Right ventricle myocardium superior (tissue), 1 donor: ENCODE results near the gene APBA2. TPM values are rescaled to one million over a fixed set of nuclear protein-coding genes. Genes with fewer than 3 reads are reported as not detected.

Experiments used
- ATAC-seq: fragments of 200-7000 bp; cut with Tn5 transposase; one replicate; pipeline ENCODE4 v1.9.1; 2020; ENCODE audit warnings: mild to moderate bottlenecking; ENCODE audit not compliant: poor library complexity
- DNase-seq: peaks from one replicate; pipeline ENCODE4 v3.0.0-alpha.2; 2020
- intact Hi-C: fragments of 100-400 bp; cut with DNase I; formaldehyde crosslinking; loops from one replicate; pipeline ENCODE4 v1.11.2; 2022
- total RNA-seq: library from RNA; stranded (reverse); fragmentation: NEBNext Ultra II Directional; extraction: Animal tissue kit (Norgen Biotek cat#: 25700); gene quantifications from one replicate; pipeline ENCODE4 v1.2.1, GENCODE V29; 2021
- donor health status: DM: no; HTN: yes; CAD: no; lungs with severe emphysema.

Gene APBA2
- total RNA-seq, 1 donor from 2014 or later = 1.9 TPM

DNA sequence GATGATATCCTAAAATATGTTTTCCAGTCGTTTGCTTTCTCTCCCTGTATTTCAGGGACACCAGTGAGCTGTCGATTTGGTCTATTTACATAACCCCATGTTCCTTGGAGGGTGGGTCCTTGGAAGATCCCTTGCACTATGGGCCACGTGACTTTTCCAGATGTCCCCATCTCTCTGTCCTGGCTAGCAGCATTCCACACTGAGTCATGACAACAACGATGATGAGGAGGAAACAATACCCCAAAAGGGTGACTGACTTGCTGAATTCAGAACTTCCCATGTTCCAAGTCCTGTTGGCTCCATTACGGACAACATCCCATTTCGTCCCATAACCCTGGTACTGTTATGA, 249.5 kb downstream of the APBA2 start:
- DNase-seq = no peak

DNA sequence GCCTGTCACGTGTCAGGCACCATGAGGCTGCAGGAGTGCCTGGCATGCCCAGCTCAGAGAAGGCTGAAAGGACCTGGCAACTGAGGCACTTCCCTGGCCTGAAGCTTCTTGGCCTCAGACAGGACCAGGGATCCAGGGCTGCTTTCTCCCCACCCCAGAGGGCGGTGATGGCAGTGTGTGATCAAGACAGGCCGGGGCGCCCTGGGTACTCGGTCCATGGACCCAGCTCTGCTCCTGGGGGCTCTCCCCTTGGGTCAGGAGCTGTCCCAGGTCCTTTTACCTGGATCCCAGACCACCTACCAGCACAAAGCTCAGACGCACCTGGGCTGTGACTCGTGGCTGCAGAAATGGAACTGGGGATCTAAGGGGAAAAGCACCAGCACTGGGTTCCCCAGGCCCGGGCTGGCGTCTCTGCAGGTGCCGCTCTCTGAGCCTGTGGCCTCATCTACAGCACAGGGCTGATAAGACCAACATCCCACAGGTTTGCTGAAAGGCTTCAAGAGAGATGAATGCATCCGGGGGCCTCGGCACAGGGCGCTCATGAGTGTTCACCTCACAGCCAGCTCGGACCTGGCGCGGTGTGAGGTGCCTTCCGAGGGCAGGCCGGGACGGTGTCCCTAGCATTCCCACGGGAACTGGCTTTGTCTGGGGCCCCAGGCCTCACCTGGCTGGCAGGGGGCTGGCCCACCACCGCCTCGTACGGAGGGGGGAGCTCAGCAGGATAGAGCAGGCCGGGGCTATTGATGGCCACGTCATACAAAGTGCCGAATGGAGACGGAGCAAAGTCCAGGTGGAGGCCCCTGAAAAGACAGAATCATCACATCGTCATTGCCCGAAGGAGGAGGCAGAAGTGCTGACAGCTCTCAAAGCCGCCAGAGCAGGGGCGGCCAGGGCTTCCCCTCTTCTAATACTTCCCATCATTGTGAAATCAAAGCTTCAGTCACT, 250.2 kb downstream of the APBA2 start:
- intact Hi-C loops = no loop called here
- no peak for ATAC-seq
- DNase-seq = peak; percentile 26

More for the DNA sequence above, 249.5 kb downstream of the APBA2 start:
- intact Hi-C loops = no loop called here
- no peak for ATAC-seq

DNA sequence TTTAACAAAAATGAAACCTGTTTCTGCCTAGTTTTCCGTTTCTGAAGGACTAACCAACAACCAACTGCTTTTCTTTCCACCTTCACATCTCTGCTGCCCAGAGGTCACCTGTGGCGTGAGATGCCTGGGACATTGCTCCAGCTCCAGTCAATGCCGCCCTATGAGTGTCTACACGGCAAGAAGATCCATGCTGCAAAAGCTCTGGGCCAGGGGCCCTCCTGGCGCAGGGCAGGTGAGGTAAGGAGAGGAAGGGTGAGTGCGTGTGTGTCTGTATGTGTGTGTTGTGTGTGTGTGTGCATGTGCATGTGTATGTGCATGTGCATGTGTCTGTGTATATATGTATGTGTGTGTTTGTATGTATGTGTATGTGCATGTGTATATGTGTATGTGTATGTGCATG, 252.5 kb downstream of the APBA2 start:
- ATAC-seq (no peak), DNase-seq (no peak)

DNA sequence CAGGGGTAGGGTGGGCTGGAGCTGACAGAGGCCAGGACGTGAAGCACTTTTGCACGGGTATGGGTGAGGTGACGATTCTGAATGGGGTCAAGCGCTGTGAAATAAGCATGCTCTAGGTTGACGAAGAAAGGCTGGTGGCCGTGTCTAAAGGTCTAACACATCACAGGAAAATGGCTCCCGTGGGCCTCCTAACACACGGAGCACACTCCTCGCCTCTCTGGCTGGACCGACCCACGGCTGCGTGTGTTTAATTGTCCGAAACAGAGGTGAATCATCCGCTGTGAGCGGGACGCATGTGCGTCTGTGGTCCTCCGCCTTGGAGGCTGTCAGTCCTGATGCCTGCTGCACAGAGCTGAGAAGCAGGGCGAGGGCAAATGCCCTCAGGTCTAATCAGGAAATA, 253.3 kb downstream of the APBA2 start:
- intact Hi-C loops = no loop called here
- ATAC-seq (no peak), DNase-seq (peak; percentile 34)

More for the DNA sequence above, 252.5 kb downstream of the APBA2 start:
- intact Hi-C loops = no loop called here

DNA sequence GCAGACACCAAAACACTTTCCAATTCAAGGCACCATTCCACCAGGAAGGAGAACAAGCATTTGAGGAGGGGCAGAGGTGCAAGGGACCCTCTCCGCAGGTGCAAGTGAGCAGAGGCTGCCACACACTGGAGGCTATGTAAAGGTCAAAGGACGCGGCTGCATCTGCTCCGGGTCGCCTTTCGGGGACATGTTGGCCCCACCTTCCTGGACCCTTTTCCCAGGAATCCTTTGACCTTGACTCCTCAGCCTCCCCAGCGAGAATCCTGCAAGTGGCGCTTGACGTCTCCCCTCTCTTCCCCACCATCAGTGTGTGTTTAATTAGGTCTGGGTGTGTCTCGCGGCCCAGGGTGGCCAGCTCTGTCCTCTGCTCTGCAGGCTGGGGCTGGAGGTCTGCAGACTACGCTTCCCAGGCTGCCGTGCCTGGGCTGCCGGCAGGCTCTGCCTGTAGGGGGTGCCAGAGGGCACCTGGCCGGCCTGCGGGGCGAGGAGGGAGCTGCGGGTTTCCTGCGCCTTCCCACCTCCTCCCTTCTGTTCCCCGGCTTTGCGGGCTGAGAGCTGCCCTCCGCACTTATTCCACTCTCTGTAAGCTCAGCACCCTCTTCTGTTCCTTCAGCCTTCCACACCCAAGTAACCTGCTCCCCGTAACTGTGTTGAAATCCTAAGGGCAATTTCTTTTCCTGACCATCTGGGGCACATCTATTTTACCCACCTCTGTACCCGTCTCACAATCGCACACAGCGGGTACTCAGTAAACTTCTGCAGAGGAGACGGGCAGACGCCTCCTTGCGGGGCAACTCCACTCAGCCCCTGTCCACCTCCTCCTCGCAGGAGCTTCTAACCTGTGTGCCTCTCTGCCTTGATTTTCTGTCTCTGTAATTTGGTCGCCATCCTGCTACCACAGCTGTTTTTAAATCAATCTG, 254.0 kb downstream of the APBA2 start:
- intact Hi-C loops = no loop called here
- DNase-seq (peak; percentile 48), ATAC-seq (peak; percentile 91)

DNA sequence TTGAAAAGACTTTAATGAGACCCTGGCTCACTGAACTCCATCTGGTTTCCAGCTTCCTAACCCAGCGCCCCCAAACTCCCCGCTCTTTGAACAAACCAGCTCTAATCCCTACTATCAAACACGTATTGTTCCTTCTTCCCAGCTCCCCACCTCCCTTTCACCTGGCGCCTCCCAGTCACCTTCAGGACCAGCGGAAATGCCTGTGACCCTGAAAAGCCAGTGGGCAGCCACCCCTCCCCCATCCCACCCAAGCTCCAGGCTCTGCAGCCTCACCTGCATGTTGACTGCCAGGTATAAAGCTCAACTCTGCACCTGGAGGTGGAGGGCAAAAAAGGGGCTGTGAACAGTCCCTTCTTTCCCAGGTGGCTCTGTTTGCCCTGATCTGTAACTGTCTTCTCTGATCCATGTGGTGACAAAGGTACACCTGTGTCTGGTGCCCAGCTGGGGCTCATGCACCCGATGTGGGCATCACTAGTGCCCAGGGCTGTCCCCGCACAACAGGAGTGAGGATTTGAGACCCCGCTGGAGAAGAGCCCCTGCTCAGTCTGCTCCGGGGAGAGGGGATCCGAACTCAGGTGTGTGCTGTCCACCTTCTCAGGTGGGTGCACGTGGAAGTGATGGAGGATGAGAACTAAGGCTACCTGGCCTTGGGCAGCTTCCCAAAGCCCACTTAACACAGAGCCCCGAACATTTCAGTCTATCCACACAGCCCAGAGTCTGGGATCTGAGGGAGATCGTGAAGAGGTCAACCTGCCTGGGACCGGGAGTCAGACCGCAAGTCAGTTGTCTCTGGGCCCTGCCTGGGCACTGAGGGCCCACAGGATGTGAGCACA, 254.9 kb downstream of the APBA2 start:
- DNase-seq = peak; percentile 17
- intact Hi-C loops = no loop called here
- ATAC-seq = no peak

DNA sequence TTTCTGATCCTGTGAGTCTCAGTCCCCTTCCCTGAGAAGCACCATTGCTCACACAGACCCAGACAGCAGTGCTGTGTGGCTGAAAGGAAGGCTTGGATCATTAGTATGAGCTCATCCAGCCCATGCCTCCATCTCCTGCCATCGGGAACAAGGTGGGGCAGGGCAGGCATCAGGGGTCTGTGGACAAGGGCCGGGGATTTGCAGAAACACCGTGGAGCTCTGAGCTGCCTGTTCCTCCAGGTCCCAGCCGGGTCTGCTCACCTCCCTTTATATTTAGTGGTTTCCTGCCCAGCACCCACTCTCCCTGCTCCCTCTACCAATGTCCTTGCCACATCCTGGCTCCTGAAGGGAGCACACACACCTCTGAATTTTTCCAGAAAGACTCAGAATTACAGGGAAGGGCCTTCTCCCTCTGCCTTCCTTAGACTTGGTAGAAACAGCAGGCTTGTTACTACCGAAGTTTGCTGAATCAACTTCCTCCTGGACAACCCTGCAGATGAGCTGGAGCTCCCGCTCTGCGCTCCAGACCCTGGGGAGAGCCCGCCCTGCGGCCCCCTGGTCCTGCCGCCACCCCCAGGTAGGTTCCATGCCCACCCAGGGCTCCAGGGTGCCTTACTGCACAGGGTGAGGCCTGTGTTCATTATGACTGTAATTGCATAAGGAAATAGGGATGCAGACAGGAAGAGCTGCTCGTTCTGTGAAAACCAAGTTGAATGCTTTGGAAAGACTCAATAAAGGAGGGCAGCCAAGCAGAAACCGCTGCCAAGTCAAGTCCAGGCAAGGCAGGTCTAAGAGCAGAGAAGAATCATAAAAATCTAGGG, 255.7 kb downstream of the APBA2 start:
- ATAC-seq (no peak), DNase-seq (peak; percentile 27)
- intact Hi-C loops = no loop called here

DNA sequence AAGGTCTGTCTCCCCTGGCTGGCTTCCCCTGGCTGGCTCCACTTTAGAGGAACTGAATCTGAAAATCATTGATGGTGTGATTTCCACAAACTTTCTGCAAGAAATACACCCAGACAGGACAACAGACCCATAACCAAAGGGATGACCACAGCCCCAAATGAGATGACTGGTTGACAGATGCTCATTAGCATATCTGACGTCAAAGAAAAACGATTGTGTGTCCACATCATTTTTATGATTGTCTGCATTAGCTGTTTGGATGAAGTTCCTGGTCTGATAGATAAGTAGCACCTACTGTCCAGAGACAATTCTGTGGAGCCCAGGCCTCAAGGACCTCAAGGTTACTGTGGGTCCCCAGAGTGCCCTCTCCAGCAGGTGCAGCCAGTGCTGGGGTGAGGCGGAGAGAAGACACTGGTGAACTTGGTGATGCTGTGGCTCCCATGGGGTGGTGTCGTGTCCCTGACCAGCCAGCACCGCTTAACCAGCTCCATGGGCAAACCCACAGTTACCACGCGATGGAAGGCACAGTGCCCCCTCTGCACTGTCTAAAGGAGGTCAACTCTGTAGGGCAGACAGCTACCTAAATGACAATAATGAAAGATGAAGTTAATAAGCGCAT, 256.5 kb downstream of the APBA2 start:
- peak; percentile 19 for DNase-seq
- ATAC-seq = no peak
- intact Hi-C loops = no loop called here

DNA sequence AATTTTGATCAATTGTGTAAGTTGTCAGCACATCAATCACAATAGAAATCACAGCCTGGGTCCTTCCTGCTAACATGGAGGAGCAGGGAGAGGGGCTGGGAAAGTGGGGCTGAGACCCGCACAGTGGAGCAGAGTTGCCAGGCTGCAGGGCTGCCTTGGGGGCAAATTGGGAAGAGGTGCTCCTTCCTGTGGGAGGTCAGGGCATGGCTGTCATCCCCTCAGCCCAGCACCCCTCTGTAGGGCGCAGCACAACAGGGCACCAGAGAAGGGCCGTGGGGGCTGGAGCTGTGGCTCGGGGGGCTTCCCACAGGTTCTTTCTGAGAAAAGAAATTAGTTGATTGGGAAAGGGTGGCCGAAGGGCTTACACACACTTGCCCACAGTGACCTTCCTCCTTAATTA, 257.5 kb downstream of the APBA2 start:
- DNase-seq (no peak), ATAC-seq (no peak)
- intact Hi-C loops = no loop called here

DNA sequence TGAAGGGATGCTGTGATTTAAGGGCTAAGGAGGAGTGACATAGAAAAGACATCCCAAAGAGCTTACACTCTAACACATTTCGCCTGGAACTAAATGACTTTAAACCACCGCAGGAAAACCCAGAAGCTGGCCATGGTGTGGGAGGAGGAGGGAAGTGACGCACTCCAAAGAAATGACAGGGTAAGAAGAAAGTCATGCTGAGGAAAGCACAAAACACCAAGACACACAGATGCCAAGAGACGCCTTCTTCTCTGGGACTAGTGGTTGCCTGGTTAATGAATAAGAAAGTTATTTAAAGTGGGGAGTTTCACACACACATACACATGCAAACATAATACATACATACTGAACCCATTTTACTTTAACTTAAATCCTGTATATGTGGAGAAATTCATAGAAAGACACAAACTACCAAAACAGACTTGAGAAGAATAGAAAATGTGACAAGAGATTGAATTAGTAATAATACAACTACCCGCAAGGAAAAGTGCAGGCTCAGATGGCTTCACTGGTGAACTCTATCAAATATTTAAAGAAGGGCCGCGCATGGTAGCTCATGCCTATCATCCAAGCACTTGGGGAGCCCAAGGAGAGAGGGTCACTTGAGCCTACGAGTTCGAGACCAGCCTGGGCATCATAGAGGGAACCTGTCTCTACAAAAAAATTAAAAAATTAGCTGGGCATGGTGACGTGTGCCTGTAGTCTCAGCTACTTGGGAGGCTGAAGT, 258.3 kb downstream of the APBA2 start:
- DNase-seq (no peak), ATAC-seq (no peak)
- intact Hi-C loops = no loop called here

DNA sequence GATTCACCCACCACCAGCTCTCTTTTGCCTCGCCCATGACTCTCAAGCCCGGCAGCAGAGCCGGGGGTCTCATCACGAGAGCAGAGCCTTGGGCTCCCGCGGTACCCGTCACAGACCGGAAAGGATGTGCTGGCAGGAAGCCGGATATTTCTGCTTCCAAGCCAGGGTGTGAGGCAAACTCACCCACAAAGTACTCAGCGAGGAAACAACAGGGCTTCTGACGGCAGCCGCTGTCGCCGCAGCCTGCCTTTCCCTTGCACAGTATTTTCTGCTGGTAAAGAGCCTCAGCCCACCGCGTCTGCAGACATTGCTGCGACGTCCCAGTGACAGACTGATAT, 263.9 kb downstream of the APBA2 start:
- ATAC-seq (no peak), DNase-seq (no peak)
- intact Hi-C loops = no loop called here

DNA sequence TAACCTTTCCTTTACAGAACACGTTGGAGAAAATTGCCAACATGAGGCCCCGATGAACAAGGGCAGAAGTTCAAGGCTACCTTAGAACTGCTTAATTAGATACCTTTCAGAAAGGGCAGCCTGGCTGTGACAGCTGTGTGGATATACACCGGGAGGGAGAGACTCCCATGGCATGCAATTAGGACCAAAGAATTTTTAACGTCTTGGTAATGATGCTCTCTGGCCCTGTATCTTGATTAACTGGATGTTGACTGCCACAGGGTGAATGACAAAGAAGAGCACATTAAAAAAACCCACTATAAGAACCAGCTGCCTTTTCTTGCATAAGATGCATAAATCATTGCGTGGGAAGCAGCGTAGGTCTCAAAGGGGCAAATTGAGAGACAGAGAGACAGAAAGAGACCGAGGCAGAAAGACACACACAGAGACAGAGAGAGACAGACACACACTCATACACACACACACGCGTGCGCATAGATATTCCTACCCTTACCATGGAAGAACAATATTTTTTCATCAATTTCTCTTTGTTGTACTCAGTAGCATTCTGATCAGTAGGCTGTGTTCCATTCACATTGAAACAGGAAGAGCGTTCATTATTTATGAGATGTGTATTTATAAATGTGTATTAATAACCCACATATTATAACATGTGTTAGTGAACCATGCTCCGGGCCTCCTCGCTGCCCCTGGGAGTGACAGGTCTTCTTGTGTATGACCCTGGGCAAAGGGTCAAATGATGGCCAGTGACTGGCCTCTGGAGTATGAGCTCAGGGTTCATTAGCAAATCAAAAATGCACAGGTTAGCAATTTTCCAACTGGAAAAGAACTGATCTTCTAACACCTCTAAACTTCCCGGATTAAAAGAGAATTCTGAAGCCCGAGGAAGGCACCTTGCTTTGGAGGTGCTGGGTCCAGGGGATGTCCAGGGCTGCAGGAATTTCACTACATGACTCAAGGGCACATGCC, 265.0 kb downstream of the APBA2 start:
- intact Hi-C loops = no loop called here
- no peak for DNase-seq

DNA sequence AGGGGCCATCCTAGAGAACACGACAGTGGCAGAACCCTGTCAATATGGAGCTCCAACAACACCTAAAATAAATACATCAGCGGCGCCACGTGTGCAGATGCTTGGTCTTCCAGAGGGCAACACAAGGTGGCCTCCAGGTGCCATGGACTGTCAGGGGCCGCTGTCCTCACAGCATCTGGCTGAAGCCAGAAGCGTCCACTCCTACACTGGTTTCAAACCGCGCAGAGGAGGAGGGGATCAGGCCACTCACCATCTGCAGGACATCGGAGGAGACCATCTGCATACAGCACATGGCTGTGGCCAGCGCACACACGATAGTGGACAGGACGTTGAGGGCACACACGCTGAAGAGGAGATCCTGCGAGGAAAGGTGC, 265.7 kb downstream of the APBA2 start:
- ATAC-seq (no peak), DNase-seq (no peak)
- intact Hi-C loops = no loop called here

More for the DNA sequence above, 265.0 kb downstream of the APBA2 start:
- ATAC-seq = no peak

DNA sequence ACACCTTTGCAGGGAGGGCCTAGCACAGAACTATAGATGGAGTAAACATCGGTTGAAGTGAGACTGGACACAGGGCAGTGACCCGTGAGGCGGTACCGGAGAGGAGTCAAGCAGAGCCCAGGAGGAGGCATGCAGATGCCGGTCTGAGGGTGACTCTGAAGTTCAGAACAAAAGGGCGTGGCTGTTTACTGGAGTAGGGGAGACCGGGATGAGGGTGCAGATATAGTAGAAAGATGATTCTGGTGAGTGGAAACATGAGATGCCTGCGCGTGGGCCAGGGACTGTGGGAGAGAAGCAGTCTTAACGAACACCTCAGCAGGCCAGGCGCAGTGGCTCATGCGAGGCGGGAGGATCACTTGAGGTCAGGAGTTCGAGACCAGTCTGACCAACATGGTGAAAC, 270.7 kb downstream of the APBA2 start:
- intact Hi-C loops = no loop called here

DNA sequence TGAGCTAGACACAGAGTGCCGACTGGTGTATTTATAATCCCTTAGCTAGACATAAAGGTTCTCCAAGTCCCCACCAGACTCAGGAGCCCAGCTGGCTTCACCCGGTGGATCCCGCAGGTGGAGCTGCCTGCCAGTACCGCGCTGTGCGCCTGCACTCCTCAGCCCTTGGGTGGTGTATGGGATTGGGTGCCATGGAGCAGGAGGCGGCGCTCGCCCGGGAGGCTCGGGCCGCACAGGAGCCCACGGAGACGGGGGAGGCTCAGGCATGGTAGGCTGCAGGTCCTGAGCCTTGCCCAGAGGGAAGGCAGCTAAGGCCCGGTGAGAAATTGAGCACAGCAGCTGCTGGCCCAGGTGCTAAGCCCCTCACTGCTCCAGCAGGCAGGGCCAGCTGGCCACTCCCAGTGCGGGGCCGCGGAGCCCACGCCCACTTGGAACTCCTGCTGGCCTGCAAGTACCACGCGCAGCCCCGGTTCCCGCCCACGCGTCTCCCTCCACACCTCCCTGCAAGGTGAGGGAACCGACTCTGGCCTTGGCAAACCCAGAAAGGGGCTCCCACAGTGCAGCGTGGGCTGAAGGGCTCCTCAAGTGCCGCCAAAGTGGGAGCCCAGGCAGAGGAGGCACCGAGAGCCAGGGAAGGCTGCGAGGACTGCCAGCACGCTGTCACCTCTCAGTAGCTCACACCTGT, 274.1 kb downstream of the APBA2 start:
- DNase-seq (no peak), ATAC-seq (no peak)

More for the DNA sequence above, 270.7 kb downstream of the APBA2 start:
- no peak for DNase-seq
- ATAC-seq = no peak

More for the DNA sequence above, 274.1 kb downstream of the APBA2 start:
- intact Hi-C loops = no loop called here
